GM18873 (cell line): ENCODE results near the gene TMEM45A.
"Not testable (repeated sequence)": the region's sequence is repeated elsewhere in the genome, so short reads cannot be mapped to it uniquely, and the experiment has no call there.

ENCODE experiments used
- ATAC-seq: cut with Tn5 transposase; IDR thresholded peaks from one replicate; pipeline ENCODE4 v1.9.1; 2021; ENCODE audit warnings: mild to moderate bottlenecking, moderate library complexity, moderate number of reproducible peaks; ENCODE audit not compliant: unreplicated experiment, low FRiP score

The TMEM45A gene

DNA sequence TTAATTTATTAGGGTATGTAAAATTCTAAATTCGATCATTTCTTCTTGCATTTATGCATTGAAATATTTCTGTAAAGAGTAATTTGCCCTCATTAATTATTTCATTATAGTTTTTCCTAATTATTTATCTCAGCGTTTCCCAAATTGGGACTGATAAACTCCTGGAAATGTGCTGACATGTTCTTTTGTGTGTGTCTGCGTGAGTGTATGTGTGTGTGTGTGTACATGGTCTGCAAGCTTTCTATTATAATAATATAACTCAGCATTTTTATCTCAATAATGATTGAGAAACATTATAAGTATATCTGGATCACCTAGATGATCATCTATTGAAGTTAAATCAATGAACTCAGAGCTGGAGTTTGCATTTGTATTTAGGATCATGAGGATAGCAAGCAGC, 38.7 kb downstream of the TMEM45A start:
- no peak for ATAC-seq

- ATAC-seq = no peak
Measured at GRCh38 chr3:100532411-100532810, 40.0 kb downstream of the TMEM45A start.

GRCh38 chr3:100533176-100533575, 40.8 kb downstream of the TMEM45A start:
- no peak for ATAC-seq

DNA sequence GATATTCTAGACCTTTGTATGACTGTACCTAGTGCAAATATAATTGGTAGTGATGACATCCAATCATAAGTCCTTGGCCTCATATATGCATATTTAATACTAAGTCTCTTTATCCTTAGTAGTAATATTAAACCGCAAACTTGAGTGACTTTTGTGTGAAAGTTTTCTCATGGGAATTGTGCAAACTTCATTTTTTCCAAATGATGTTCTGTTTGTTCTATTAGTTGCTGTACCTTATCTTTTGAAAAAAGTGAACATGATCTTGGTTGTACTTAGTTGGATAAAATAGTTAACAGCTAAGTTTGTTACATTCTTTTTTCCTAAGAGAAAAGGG, 43.2 kb downstream of the TMEM45A start:
- ATAC-seq = no peak

DNA sequence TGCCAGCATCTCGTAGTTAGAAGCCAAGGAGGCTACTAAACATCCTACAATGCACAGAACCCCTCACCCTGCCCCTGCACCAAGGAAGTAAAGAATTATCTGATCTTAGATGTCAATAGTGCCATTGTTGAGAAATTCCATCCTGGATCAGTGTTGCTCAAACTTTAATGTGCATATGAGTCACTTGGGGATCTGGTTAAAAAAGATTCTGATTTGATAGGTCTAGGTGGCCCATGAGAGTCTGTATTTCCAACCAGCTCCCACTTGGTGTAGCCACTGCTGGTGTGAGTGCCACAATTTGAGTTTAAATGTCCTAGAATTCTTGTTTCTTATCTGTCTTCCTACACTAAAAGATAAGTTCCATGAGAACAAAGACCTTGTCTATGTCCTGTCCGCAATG, 43.7 kb downstream of the TMEM45A start:
- no peak for ATAC-seq

- no peak for ATAC-seq
Measured at GRCh38 chr3:100537646-100538338, 45.4 kb downstream of the TMEM45A start.

GRCh38 chr3:100538339-100538706, 45.9 kb downstream of the TMEM45A start:
- ATAC-seq = no peak

DNA sequence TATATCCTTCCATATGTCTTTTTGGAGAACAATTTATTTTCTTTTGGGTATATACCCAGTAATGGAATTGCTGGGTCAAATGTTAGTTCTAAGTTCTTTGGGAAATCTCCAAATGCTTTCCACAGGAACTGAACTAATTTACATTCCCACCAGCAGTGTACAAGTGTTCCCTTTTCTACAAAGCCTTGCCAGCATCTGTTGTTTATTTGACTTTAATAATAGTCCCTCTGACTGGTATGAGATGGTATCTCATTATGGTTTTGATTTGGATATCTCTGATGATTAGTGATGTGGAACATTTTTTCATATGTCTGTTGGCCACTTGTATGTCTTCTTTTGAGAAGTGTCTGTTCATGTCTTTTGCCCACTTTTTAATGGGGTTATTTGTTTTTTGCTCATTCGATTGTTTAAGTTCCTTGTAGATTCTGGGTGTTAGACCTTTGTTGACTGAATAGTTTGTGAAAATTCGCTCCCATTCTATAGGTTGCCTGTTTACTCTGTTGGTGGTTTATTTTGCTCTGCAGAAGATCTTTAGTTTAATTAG, 48.4 kb downstream of the TMEM45A start:
- ATAC-seq = no peak

GRCh38 chr3:100541428-100541827, 49.0 kb downstream of the TMEM45A start:
- not testable (repeated sequence) for ATAC-seq

GRCh38 chr3:100545371-100545770, 53.0 kb downstream of the TMEM45A start:
- no peak for ATAC-seq

GRCh38 chr3:100546020-100546744, 53.8 kb downstream of the TMEM45A start:
- no peak for ATAC-seq

DNA sequence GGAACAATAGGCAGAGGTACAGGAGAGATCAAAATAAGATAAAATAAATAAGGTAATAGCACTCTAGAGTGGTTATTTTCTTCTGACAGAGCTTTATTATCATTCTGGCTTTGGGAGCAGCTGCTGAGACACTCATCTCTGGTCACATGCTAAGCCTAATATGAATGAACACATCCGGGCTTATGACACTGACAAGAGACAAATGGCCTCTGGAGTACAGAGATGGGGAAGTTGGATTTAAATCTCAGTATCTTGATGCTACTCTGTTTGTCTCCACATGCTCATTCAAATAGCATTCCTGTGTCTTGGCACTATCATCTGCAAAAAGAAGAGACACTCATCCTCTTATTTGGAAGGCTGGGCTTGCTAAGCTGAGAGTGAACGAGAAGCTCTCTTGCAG, 55.6 kb downstream of the TMEM45A start:
- ATAC-seq = no peak

DNA sequence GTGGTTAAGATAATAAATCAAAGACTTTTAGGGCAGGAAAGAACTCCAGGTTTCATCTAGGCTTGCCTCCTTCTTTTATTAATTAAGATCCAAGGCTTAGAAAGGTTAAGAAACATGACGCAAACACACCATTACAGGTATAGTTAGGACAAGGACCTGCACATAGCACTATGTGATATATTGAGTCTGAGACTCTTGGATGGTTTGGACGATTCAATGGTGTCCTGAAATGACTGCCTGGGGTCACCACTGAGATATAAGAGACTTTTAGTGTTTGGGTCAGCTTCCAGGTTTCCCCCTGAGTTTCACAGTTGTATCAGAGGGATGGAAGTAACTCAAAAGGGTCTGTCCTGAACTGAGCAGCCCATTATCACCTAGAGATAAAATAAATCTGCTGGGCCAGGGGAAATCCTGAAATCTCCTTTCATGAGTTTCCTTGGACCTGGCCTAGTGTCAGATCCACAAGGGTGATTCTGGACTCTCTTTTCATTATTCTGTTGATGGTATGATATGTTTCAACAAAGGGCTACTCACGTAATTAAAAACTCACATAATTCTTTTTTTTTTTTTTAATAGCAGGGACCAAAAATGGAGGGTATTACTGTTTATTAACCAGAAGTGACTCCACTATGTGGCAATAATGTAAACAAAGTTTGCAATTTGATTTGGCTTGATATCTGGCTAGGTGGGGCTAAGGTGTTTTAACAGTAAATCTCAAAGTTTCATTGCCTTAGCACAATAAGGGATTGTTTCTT, 61.4 kb downstream of the TMEM45A start:
- ATAC-seq = no peak

DNA sequence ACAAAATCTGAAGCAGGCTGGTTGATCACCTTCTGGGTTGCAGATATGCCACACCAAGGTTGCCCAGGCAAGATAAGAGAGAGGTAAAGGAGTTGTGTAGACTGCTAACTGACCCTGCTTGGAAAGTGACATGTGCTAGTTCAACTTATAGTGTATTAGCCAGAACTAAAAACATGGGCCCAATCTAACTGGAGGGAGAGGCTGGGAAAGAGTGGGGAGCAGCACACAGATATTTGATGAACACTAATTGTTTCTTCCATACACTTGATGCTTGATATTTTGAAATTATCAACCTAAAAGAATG, 61.9 kb downstream of the TMEM45A start:
- no peak for ATAC-seq

DNA sequence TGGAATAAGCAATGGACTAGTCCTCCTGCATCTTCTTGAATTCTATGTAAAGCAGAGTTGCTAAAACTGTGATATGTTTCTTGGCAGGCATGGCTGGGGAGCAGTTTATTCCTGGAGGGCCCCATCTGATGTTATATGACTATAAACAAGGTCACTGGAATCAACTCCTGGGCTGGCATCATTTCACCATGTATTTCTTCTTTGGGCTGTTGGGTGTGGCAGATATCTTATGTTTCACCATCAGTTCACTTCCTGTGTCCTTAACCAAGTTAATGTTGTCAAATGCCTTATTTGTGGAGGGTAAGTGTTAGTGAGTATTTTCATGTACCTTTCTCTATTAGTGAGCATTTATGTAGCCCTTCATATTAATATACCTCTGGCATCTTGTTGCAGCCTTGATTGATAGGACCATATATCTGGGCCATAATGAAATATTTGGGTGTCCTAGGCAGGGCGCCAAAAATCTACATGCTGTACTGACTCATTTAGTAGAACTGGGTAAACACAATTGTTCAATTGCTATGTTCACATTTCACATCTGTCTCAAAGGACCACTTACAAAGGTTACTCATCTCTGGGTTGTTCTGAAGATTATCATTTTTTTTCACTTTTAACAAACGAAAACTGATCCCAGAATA, 64.4 kb downstream of the TMEM45A start:
- ATAC-seq = no peak

DNA sequence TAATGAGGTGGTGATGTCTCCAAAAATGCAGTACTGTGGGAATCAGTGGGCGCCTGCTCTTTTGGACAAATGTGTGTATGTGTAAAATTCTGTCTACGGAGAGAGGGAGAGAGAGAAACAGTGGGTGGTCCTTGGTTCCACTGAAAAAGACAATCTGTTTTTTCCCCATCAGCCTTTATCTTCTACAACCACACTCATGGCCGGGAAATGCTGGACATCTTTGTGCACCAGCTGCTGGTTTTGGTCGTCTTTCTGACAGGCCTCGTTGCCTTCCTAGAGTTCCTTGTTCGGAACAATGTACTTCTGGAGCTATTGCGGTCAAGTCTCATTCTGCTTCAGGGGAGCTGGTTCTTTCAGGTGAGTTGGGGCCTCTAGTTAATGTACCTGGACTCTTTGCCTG, 65.8 kb downstream of the TMEM45A start:
- no peak for ATAC-seq

- no peak for ATAC-seq
Measured at GRCh38 chr3:100560426-100560825, 68.0 kb downstream of the TMEM45A start.

- ATAC-seq = no peak
Measured at GRCh38 chr3:100561459-100562158, 69.2 kb downstream of the TMEM45A start.

- ATAC-seq = no peak
Measured at GRCh38 chr3:100562224-100562857, 69.9 kb downstream of the TMEM45A start.

DNA sequence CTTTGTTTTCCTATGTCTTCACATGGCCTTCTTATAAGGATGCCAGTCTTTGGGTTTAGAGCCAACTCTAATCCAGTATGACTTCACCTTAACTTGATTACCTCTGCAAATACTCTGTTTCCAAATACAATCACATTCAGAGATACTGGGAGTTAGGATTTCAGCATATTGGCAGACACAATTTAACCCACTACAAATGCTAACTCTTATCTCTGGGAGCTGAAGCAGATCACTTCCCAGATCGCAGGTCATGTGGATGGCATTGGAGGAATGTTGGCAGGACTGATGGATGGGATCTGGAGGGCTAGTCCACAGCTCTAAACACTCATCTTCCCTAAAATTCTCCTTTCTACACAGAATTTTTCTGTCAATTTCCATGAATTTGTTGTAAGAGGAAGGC, 70.8 kb downstream of the TMEM45A start:
- ATAC-seq = no peak
